GM12864 (cell line): Measurements from ENCODE around the gene KRTAP9-1.
"Not testable (repeated sequence)": the region's sequence is repeated elsewhere in the genome, so short reads cannot be mapped to it uniquely, and the experiment has no call there.

Experiments used
- DNase-seq: peaks from one replicate; pipeline ENCODE4 v3.0.0-alpha.2; 2011; ENCODE audit warnings: low read depth
- H3K4me3 ChIP-seq: 2 replicates; pipeline ENCODE4 v1.5.1; 2011; ENCODE audit warnings: mild to moderate bottlenecking, low read depth, low read length, control low read depth
- TF ChIP-seq, protein P1 (sequence below): IDR thresholded peaks from 2 replicates; pipeline ENCODE4 v1.5.1; 2011; ENCODE audit warnings: low read depth, mild to moderate bottlenecking, moderate library complexity, low read length, control low read depth, inconsistent platforms; ENCODE audit errors: missing control alignments

Gene KRTAP9-1

DNA sequence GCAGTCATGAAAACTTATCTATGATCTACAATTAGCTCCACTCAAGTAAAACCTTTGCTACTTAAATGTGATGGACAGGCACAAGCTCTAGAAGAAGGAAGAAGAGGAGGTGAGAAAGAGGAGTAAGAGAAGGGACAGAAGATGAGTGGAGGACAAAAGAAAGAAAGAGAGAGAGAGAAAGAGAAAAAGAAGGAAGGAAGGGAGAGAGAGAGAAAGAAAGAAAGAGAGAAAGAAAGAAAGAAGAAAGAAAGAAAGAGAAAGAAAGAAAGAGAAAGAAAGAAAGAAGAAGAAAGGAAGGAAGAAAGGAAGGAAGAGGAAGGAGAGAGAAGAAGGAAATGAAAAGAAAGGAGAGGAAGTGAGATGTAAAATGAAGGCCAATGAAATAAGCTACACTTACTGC is 40.4 kb downstream of the KRTAP9-1 start:
- no peak for DNase-seq
- TF ChIP-seq, protein P1, sequence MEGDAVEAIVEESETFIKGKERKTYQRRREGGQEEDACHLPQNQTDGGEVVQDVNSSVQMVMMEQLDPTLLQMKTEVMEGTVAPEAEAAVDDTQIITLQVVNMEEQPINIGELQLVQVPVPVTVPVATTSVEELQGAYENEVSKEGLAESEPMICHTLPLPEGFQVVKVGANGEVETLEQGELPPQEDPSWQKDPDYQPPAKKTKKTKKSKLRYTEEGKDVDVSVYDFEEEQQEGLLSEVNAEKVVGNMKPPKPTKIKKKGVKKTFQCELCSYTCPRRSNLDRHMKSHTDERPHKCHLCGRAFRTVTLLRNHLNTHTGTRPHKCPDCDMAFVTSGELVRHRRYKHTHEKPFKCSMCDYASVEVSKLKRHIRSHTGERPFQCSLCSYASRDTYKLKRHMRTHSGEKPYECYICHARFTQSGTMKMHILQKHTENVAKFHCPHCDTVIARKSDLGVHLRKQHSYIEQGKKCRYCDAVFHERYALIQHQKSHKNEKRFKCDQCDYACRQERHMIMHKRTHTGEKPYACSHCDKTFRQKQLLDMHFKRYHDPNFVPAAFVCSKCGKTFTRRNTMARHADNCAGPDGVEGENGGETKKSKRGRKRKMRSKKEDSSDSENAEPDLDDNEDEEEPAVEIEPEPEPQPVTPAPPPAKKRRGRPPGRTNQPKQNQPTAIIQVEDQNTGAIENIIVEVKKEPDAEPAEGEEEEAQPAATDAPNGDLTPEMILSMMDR, result no peak
- no peak overlapping the region for H3K4me3 ChIP-seq

DNA sequence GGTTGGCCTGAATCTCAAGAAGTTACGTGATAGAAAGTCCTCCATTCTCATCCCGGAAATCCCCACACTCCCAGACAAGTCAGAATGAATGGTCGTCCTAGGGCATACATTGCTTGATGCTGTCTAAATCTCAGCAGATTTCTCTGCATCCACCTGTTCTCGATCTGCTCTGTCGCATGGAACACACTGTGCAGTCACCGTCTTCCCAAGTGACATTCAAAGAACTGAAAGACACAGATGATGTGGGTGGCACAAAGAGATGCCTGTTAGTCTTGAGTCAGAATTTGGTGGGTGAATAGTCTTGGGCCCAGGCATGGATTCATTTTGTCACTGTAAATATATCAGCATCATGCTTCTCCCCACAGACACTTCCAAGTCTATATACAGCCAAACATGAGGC is 42.0 kb downstream of the KRTAP9-1 start:
- TF ChIP-seq, protein P1, result no peak
- H3K4me3 ChIP-seq, result no peak overlapping the region
- DNase-seq, result no peak

DNA sequence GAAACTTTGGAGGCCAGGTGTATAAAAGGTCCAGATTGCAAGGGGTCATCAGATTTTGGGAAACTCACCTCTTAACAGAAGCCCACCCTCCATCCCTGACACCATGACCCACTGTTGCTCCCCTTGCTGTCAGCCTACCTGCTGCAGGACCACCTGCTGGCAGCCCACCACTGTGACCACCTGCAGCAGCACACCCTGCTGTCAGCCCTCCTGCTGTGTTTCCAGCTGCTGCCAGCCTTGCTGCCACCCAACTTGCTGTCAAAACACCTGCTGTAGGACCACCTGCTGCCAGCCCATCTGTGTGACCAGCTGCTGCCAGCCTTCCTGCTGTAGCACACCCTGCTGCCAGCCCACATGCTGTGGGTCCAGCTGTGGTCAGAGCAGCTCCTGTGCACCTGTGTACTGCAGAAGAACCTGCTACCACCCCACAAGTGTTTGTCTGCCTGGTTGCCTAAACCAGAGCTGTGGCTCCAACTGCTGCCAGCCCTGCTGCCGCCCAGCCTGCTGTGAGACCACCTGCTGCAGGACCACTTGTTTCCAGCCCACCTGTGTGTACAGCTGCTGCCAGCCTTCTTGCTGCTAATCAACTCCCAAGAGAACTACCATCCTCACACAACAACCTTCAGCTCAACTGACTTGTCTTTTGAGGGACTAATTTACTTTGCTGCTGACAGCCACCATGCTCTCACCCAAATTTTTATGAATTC is 42.9 kb downstream of the KRTAP9-1 start, which contains the start of gene KRTAP9-3:
KRTAP9-3 (plus strand) TSS at position 51 of the 707 bp plus-strand sequence; CDS start at position 104, 53 bp downstream.
- DNase-seq, H3K4me3 ChIP-seq: not testable (repeated sequence)

DNA sequence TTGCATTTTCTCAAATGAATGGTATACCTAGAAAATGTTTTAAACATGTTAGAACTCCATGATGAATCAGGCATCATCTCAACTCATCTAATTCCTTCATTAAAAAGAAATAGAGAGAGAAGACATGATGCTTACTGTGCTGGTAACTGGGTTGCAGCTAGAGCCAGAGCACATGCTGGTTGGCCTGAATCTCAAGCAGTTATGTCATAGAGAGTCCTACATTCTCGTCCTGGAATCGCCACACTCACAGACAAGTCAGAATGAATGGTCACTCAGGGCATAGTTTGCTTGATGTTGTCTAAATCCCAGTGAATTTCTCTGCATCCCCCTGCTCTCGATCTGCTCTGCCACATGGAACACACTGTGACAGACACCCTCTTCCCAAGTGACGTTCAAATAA is 47.4 kb downstream of the KRTAP9-1 start:
- not testable (repeated sequence) for H3K4me3 ChIP-seq, DNase-seq

DNA sequence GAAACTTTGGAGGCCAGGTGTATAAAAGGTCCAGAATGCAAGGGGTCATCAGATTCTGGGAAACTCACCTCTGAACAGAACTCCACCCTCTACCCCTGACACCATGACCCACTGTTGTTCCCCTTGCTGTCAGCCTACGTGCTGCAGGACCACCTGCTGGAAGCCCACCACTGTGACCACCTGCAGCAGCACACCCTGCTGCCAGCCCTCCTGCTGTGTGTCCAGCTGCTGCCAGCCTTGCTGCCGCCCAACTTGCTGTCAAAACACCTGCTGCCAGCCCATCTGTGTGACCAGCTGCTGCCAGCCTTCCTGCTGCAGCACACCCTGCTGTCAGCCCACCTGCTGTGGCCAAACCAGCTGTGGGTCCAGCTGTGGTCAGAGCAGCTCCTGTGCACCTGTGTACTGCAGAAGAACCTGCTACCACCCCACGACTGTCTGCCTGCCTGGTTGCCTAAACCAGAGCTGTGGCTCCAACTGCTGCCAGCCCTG is 48.3 kb downstream of the KRTAP9-1 start, which contains the start of gene KRTAP9-8:
KRTAP9-8 (plus strand) TSS at position 51 of the 489 bp plus-strand sequence; CDS start at position 104, 53 bp downstream.
- DNase-seq, H3K4me3 ChIP-seq: not testable (repeated sequence)
